GM12891 (cell line): ENCODE results near the gene CCDC170.

Experiments
- POLR2A ChIP-seq: IDR thresholded peaks from 2 replicates; pipeline ENCODE4 v1.6.1; 2011; ENCODE audit warnings: low read depth, low read length, control low read depth
- POLR2AphosphoS5 ChIP-seq: IDR thresholded peaks from 2 replicates; pipeline ENCODE4 v1.6.1; 2011; ENCODE audit warnings: low read depth, low read length, control low read depth
- TAF1 ChIP-seq: IDR thresholded peaks from 2 replicates; pipeline ENCODE4 v1.6.1; 2011; ENCODE audit warnings: low read depth, low read length, control low read depth

DNA sequence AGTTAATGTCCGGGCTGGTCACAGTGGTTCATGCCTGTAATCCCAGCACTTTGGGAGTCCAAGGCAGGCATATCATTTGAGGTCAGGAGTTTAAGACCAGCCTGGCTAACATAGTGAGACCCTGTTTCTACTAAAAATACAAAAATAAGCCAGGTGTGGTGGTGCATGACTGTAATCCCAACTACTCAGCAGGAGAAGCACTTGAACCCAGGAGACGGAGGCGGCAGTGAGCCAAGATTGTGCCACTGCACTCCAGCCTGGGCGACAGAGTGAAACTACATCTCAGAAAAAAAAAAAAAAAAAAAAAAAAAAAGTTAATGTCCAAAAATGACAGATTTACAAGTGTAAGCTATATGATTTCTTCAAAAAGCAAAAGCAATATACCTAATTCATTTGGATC is 124.9 kb downstream of the CCDC170 start:
- TF ChIP-seq POLR2AphosphoS5 (no peak), POLR2A (no peak), TAF1 (no peak)
